Chondrocyte (in vitro differentiated cells): ENCODE results near the gene CHST11. TPM values are rescaled to one million over a fixed set of nuclear protein-coding genes. Genes with fewer than 3 reads are reported as not detected.

Experiments
- DNase-seq: peaks from one replicate; pipeline ENCODE4 v3.0.0; 2021; ENCODE audit warnings: mixed read lengths, low spot score
- H3K27ac Mint-ChIP-seq: one replicate; pipeline ENCODE4 v1.8.0; 2021; ENCODE audit warnings: mild to moderate bottlenecking, moderate library complexity, mixed read lengths; ENCODE audit not compliant: unreplicated experiment
- H3K27me3 Mint-ChIP-seq: 2 replicates; pipeline ENCODE4 v1.8.0; 2021; ENCODE audit warnings: low read depth, mixed read lengths
- H3K36me3 Mint-ChIP-seq: 2 replicates; pipeline ENCODE4 v1.8.0; 2021; ENCODE audit warnings: low read depth, mixed read lengths
- H3K4me1 Mint-ChIP-seq: 2 replicates; pipeline ENCODE4 v1.8.0; 2021; ENCODE audit warnings: low read depth, mild to moderate bottlenecking, mixed read lengths
- H3K4me3 Mint-ChIP-seq: one replicate; pipeline ENCODE4 v1.8.0; 2021; ENCODE audit warnings: mild to moderate bottlenecking, moderate library complexity, mixed read lengths; ENCODE audit not compliant: unreplicated experiment
- H3K9me3 Mint-ChIP-seq: 2 replicates; pipeline ENCODE4 v1.8.0; 2021; ENCODE audit warnings: low read depth, mixed read lengths
- CTCF ChIP-seq: fragments of 200-600 bp; sonication (generic); IDR thresholded peaks from 2 replicates; pipeline ENCODE4 v1.5.0; 2021; ENCODE audit warnings: antibody characterized with exemption, mild to moderate bottlenecking, moderate library complexity
- total RNA-seq: library from RNA; stranded (reverse); gene quantifications from 3 replicates; pipeline ENCODE4 v1.2.1, GENCODE V29; 2021

CHST11 gene
- total RNA-seq, 1 donor from 2014 or later, result 6.2 TPM

GRCh38 chr12:104758771-104759170, 302.0 kb downstream of the CHST11 start:
- no peaks in the 10 kb centered on the region for H3K36me3 Mint-ChIP-seq
- no peak overlapping the region for H3K27ac Mint-ChIP-seq
- H3K9me3 Mint-ChIP-seq, result no peaks in the 10 kb centered on the region
- TF ChIP-seq CTCF, result no peak
- H3K4me1 Mint-ChIP-seq, result peaks cover 4% of the 10 kb centered on the region
- H3K4me3 Mint-ChIP-seq, result no peak overlapping the region
- no peaks in the 10 kb centered on the region for H3K27me3 Mint-ChIP-seq
- DNase-seq, result no peak

GRCh38 chr12:104761091-104761490, 304.3 kb downstream of the CHST11 start:
- no peaks in the 10 kb centered on the region for H3K36me3 Mint-ChIP-seq
- TF ChIP-seq CTCF, result no peak

GRCh38 chr12:104761611-104762010, 304.9 kb downstream of the CHST11 start:
- H3K4me3 Mint-ChIP-seq, result no peak overlapping the region
- no peak for DNase-seq
- peaks cover 4% of the 10 kb centered on the region for H3K4me1 Mint-ChIP-seq
- H3K27ac Mint-ChIP-seq, result no peak overlapping the region
- no peaks in the 10 kb centered on the region for H3K27me3 Mint-ChIP-seq
- no peak for TF ChIP-seq CTCF
- H3K36me3 Mint-ChIP-seq, result no peaks in the 10 kb centered on the region
- no peaks in the 10 kb centered on the region for H3K9me3 Mint-ChIP-seq

More at GRCh38 chr12:104761091-104761490, 304.3 kb downstream of the CHST11 start:
- no peak overlapping the region for H3K27ac Mint-ChIP-seq
- no peaks in the 10 kb centered on the region for H3K27me3 Mint-ChIP-seq
- DNase-seq, result no peak
- H3K4me3 Mint-ChIP-seq, result no peak overlapping the region
- no peaks in the 10 kb centered on the region for H3K9me3 Mint-ChIP-seq
- peaks cover 4% of the 10 kb centered on the region for H3K4me1 Mint-ChIP-seq

- no peak for TF ChIP-seq CTCF
- no peak for DNase-seq
- Mint-ChIP-seq H3K36me3 (no peaks in the 10 kb centered on the region), H3K9me3 (no peaks in the 10 kb centered on the region), H3K4me1 (peaks cover 4% of the 10 kb centered on the region), H3K27me3 (no peaks in the 10 kb centered on the region), H3K4me3 (no peak overlapping the region), H3K27ac (no peak overlapping the region)
These were observed 306.5 kb downstream of the CHST11 start for GRCh38 chr12:104763168-104763805.

- no peaks in the 10 kb centered on the region for H3K36me3 Mint-ChIP-seq
- DNase-seq, result no peak
- H3K27me3 Mint-ChIP-seq, result no peaks in the 10 kb centered on the region
- H3K4me1 Mint-ChIP-seq, result peaks cover 4% of the 10 kb centered on the region
- no peak for TF ChIP-seq CTCF
- H3K4me3 Mint-ChIP-seq, result no peak overlapping the region
- no peaks in the 10 kb centered on the region for H3K9me3 Mint-ChIP-seq
- H3K27ac Mint-ChIP-seq, result no peak overlapping the region
These were observed 307.7 kb downstream of the CHST11 start for GRCh38 chr12:104764225-104765091.
